Measurements from ENCODE around the gene TMEM181. TPM values are rescaled to one million over a fixed set of nuclear protein-coding genes. Genes with fewer than 3 reads are reported as not detected.

Gene TMEM181
- total RNA-seq, 2 experiments from 2014 or later = 10.1 to 10.5 TPM

DNA sequence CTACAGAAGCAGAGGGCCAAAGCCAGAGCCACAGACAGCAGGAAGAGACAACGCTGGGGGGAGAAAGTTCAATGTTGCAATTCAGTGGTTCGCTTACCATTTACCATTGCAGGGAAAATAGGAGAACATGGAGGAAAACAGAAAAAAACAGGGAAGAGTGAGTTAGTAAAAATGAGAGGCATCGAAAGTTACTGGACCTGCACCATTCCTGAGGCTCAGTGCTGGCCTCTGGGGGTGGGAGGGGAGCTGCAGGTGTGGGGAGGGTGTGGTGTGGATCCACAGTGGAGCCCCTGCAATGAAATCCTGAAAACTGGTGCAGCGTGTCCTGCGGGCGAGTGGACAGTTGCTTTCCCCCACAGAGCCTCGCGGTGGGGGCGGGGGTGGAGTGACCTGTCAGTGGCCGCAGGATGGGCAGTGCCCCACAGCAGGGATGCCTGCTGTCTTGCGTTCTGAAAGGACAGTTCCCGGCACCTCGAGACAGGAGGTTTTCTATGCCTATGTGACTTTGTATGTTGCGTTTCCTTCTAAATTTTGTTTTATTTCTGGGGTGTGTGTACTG is 5.7 kb downstream of the TMEM181 start:
- Mint-ChIP-seq H3K36me3 (peaks cover 40% of the 10 kb centered on the region), H3K4me3 (no peak overlapping the region), H3K4me1 (peaks cover 65% of the 10 kb centered on the region), H3K27ac (no peak overlapping the region), H3K9me3 (no peaks in the 10 kb centered on the region), H3K27me3 (no peaks in the 10 kb centered on the region)
- no peak for DNase-seq

DNA sequence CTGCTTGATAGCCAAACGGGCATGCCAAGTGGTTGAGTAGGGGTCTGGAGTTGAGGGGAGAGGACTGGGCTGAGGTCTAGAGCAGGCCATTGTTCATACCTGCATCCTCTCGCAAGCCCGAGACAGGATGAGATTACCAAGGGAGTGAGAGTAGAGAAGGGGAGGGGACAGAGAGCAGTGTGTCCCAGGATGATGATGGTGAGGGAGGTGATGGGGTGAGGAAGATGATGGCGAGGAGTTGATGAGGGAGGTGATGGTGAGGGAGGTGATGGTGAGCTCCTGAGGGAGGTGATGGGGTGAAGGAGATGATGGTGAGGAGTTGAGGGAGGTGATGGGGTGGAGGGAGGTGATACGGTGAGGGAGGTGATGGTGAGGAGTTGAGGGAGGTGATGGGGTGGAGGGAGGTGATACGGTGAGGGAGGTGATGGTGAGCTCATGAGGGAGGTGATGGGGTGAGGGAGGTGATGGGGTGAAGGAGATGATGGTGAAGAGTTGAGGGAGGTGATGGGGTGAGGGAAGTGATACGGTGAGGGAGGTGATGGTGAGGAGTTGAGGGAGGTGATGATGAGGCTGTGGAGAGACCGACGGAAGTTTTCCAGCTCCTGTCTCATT is 6.4 kb downstream of the TMEM181 start:
- no peak overlapping the region for H3K4me3 Mint-ChIP-seq
- H3K27me3 Mint-ChIP-seq = no peaks in the 10 kb centered on the region
- no peaks in the 10 kb centered on the region for H3K9me3 Mint-ChIP-seq
- peaks cover 58% of the 10 kb centered on the region for H3K4me1 Mint-ChIP-seq
- peaks cover 40% of the 10 kb centered on the region for H3K36me3 Mint-ChIP-seq
- H3K27ac Mint-ChIP-seq = peak overlapping the region; percentile 17
- DNase-seq = no peak

DNA sequence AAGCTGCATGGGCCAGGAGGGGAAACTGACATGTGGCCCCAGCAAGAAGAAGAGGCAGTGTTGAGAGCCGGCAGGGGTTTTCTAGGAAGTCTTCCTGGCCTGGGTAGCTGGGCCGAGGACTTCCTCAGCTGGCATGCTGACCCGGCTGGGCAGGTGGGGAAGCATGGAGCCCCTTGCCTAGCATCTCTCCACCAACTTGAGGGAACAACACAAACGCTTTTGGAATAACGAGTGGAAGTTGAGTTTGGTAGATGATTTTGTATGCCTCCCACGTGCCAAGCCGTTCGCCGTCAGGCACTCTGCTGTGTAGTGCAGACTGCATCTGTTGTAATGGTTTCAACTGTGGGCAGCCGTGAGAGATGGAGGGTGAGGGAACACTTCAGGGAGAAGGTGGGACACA is 7.3 kb downstream of the TMEM181 start:
- H3K4me3 Mint-ChIP-seq = no peak overlapping the region
- peak overlapping the region; percentile 67 for H3K27ac Mint-ChIP-seq
- no peaks in the 10 kb centered on the region for H3K27me3 Mint-ChIP-seq
- peaks cover 37% of the 10 kb centered on the region for H3K36me3 Mint-ChIP-seq
- H3K4me1 Mint-ChIP-seq = peaks cover 56% of the 10 kb centered on the region
- DNase-seq = no peak
- H3K9me3 Mint-ChIP-seq = no peaks in the 10 kb centered on the region

DNA sequence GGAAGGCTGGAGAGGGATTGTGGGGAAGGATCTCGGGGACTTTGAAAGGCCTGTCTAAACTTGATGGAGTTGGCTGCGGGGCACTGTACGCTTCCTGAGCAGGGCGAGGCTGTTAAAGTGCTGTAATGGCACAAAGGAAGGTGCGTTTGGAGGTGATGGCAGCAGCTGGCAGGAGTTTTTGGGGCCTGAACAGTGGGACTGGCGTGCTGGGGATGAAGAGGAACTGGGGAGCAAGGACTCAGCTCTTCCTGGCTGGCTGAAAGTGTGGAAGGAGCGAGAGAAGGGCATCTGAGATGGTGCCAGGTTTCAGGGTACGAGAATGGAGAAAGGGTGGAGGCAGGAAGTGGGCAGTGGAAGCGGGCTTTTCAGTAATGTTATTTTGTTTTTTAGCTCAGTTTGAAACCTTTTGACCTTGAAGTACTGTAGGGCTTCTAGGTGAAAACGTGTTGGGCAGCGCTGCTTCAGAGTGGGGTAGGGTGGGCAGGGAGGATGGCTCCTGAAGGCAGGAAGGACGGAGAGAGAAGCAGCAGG is 8.0 kb downstream of the TMEM181 start:
- Mint-ChIP-seq H3K27me3 (no peaks in the 10 kb centered on the region), H3K4me3 (peak overlapping the region; percentile 33), H3K4me1 (peaks cover 56% of the 10 kb centered on the region), H3K36me3 (peaks cover 38% of the 10 kb centered on the region), H3K9me3 (no peaks in the 10 kb centered on the region), H3K27ac (peak overlapping the region; percentile 67)
- DNase-seq = no peak

DNA sequence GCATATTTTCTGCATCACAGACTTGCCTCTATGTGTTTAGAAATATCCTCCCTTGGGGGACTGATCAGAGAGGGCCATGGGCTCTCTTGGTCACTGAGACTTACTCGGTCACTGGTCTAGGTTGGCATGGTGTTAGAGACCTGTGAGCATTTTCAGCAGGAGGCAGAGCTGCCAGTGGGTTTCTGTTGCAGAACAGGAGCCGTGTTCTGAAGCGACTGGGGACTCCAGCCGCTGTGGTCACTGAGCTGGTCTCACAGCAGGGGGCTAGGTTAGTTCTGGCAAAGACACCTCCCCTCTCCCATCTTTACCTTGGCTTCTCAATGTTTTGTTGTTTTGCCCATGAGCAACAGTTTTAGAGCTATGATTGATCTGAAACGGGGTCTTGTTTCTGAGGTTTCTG is 8.7 kb downstream of the TMEM181 start:
- no peaks in the 10 kb centered on the region for H3K9me3 Mint-ChIP-seq
- H3K27me3 Mint-ChIP-seq = no peaks in the 10 kb centered on the region
- peak overlapping the region; percentile 67 for H3K27ac Mint-ChIP-seq

DNA sequence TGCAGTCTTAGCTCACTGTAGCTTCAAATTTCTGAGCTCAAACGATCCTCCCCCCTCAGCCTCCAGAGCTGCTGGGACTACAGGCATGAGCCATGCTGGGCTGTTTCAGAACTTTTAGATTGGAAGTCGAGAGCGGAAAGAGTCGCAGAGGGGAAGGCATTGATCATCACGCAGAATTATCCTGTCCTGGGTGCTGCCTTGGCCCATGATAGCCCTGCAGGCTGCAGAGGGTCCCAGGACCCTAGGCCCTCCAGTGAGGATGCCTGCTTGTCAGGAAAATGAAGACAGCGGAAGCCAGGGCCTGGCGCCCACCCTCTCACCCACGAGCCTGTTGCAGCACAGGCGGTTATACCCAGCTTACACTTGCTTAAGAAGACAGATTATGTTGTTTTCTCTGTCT is 9.1 kb downstream of the TMEM181 start:
- H3K4me1 Mint-ChIP-seq = peaks cover 56% of the 10 kb centered on the region
- no peaks in the 10 kb centered on the region for H3K27me3 Mint-ChIP-seq
- H3K27ac Mint-ChIP-seq = peak overlapping the region; percentile 57
- DNase-seq = no peak
- H3K9me3 Mint-ChIP-seq = no peaks in the 10 kb centered on the region
- no peak overlapping the region for H3K4me3 Mint-ChIP-seq
- peaks cover 36% of the 10 kb centered on the region for H3K36me3 Mint-ChIP-seq

More for the DNA sequence above, 8.7 kb downstream of the TMEM181 start:
- peaks cover 40% of the 10 kb centered on the region for H3K36me3 Mint-ChIP-seq
- DNase-seq = no peak
- H3K4me3 Mint-ChIP-seq = no peak overlapping the region
- H3K4me1 Mint-ChIP-seq = peaks cover 57% of the 10 kb centered on the region

DNA sequence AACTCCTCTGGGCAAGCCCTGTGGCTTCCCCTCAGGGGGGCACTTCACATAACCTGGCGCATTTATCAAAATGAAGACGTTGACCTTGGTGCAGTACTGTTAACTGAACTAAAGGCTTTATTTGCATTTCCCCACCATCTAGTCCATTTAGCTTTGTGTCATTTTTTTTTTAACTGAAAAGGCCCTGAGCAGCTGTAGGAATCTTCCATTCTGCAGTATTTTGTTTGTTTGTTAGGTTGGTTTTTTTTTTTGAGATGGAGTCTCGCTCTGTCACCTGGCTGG is 10.7 kb downstream of the TMEM181 start:
- Mint-ChIP-seq H3K27ac (peak overlapping the region; percentile 26), H3K27me3 (no peaks in the 10 kb centered on the region), H3K36me3 (peaks cover 34% of the 10 kb centered on the region), H3K4me1 (peaks cover 49% of the 10 kb centered on the region), H3K9me3 (no peaks in the 10 kb centered on the region), H3K4me3 (no peak overlapping the region)
- DNase-seq = no peak

DNA sequence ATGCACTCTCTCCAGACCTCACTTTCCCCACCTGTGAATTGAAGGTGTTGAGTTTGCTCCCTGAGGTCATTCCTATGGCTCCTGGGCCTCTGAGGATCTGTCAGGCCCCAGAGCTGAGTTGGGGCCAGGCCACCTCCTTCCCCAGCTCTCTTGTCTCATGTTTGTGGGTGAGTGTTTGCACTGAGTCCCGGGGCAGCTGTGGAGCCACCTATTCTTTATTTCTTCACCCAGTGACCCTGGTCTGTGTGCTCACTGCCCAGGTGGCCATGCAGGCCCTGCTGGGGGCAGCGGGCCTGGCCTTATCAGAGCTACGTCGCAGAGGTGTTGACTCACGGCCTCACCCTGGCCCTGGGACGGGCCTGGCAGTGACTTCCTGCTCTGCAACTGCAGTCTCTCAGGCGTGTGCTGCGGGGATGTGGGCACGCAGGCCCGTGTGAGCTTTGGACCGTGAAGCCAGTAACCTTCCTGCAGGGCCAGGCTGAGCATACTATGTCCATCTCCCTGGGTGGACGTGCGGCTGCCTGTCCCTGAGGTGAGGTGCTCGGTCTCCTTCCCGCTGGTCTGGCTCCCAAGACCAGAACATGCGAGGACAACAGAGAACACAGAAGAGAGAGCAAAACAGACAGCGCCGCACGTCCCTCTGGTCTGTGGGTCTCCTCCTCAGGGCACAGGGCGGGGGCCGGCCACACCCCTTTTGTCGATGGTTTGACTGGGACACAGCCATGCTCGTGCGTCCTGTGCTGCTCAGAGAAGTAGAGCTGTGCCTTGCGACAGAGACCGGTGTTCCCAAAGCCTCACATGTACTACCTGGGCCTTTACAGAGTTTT is 12.1 kb downstream of the TMEM181 start:
- H3K4me3 Mint-ChIP-seq = no peak overlapping the region
- H3K4me1 Mint-ChIP-seq = peaks cover 39% of the 10 kb centered on the region
- no peaks in the 10 kb centered on the region for H3K9me3 Mint-ChIP-seq
- no peaks in the 10 kb centered on the region for H3K27me3 Mint-ChIP-seq
- no peak overlapping the region for H3K27ac Mint-ChIP-seq
- peaks cover 30% of the 10 kb centered on the region for H3K36me3 Mint-ChIP-seq
- no peak for DNase-seq

DNA sequence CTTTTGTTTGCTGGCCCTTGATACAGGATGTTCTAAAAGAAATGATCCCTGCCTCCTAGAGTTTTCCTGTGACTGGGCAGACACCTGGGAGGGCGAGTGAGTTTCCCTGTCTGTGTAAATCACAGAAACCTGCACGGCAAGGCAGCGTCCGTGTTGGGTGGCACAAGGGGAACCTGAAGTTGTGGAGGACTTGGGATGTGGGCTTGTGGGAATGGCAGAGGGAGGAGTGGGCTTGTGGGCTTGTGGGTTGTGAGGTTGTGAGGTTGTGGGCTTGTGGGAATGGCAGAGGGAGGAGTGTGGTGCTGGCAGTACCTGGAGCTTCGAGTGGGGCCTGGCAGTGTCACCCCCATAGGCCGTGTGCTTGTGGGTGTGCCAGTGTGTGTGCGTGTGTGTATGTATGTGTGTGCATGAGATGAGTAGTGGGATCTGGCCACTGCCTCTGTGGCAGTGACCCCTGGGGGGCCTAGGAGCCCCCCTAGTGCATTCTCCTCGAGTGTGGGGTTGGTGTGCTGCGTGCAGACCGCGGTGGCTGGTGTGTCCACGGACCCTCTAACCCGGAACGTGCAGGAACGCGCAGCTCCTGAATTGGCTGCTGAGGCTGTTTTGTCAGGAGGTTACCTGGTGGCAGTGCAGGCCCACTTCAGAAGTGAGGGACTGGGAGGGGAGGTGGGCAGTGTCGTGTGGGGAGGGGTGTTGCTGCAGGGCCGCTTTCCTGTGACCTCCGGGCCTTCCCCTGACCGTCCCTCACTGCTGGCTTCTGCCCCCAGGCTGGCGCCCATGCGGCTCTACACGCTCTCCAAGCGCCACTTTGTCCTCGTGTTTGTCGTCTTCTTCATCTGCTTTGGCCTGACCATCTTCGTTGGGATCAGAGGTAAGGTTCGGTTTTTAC is 13.0 kb downstream of the TMEM181 start:
- no peaks in the 10 kb centered on the region for H3K9me3 Mint-ChIP-seq
- H3K27ac Mint-ChIP-seq = no peak overlapping the region
- H3K4me3 Mint-ChIP-seq = no peak overlapping the region
- no peak for DNase-seq
- no peaks in the 10 kb centered on the region for H3K27me3 Mint-ChIP-seq
- peaks cover 35% of the 10 kb centered on the region for H3K4me1 Mint-ChIP-seq
- peaks cover 35% of the 10 kb centered on the region for H3K36me3 Mint-ChIP-seq

DNA sequence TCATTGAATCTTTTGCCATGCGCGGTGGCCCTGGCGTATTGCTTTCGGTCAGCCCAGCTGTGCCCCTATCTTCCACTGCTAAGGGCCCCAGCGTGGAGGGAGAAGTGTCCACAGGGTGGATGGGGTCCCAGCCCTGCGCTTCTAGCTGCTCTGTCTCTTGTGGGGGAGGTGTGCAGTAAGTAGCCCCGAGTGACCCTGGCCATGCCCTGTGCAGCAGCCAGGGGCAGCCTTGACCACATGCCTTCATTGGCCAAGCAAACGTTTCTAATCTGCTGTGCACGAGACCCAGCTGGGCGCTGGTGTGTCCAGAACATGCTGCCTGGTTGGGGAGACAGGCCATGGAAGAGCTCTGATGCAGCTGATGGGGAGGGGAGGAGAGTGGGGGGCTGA is 13.6 kb downstream of the TMEM181 start:
- no peak overlapping the region for H3K4me3 Mint-ChIP-seq
- no peaks in the 10 kb centered on the region for H3K27me3 Mint-ChIP-seq
- H3K27ac Mint-ChIP-seq = no peak overlapping the region
- no peak for DNase-seq
- peaks cover 29% of the 10 kb centered on the region for H3K4me1 Mint-ChIP-seq
- H3K36me3 Mint-ChIP-seq = peaks cover 35% of the 10 kb centered on the region
- no peaks in the 10 kb centered on the region for H3K9me3 Mint-ChIP-seq

DNA sequence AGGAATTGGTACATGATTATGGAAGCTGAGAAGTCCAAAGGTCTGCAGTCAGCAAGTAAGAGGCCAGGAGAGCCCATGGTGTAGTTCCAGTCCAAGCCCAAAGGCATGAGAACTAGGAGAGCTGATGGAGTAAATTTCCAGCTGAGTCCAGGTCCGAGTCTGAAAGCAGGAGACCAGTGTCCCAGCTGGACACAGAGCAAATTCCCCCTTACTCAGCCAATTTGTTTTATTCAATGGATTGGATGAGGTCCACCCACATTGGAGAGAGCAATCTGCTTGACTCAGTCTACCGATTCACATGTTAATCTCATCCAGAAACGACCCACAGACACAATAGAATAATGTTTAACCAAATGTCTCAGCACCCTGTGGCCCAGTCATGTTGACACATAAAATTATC is 14.9 kb downstream of the TMEM181 start:
- peaks cover 32% of the 10 kb centered on the region for H3K36me3 Mint-ChIP-seq
- no peak overlapping the region for H3K27ac Mint-ChIP-seq
- DNase-seq = no peak
- H3K4me3 Mint-ChIP-seq = no peak overlapping the region
- H3K9me3 Mint-ChIP-seq = no peaks in the 10 kb centered on the region
- peaks cover 22% of the 10 kb centered on the region for H3K4me1 Mint-ChIP-seq
- H3K27me3 Mint-ChIP-seq = no peaks in the 10 kb centered on the region

DNA sequence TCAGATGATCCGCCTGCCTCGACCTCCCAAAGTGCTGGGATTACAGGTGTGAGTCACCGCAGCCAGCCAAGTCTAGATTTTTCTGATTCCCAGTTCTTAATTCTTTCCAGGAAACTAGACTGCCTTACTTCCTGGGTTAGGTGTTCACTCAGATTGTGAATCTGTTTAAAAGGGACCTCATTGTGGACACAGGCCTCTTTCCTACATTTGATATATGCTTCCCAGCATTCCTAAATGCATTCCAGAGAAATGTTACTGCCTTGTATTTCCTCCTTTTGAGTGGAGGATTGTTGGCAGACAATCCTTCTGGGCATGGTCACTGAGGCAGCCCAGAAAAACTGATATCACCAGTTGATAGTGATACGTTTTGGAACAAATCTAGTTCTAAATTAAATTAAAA is 15.7 kb downstream of the TMEM181 start:
- H3K27ac Mint-ChIP-seq = no peak overlapping the region
- H3K36me3 Mint-ChIP-seq = peaks cover 28% of the 10 kb centered on the region
- no peak for DNase-seq
- H3K9me3 Mint-ChIP-seq = no peaks in the 10 kb centered on the region
- no peak overlapping the region for H3K4me3 Mint-ChIP-seq
- peaks cover 20% of the 10 kb centered on the region for H3K4me1 Mint-ChIP-seq
- H3K27me3 Mint-ChIP-seq = no peaks in the 10 kb centered on the region

DNA sequence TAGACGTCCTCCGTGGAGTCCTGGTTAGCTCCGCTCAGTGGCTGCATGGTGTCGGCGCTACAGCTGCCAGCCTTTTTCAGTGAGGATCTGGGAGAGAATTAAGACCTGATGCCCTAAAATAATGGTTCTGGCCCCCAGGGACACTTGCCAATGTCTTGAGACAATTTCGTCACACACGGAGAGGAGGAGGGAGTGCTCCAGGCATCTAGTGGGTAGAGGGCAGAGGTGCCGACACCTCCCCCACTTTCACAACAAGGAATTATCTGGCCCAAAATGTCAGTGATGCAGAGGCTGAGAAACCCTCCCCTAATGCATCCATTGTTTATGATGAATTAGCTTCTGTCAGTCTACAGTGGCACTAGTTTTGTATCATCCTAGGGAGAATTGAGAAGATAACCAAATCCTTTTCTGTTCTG is 24.4 kb downstream of the TMEM181 start:
- H3K4me1 Mint-ChIP-seq = no peaks in the 10 kb centered on the region
- H3K36me3 Mint-ChIP-seq = peaks cover 32% of the 10 kb centered on the region
- no peaks in the 10 kb centered on the region for H3K9me3 Mint-ChIP-seq
- H3K27me3 Mint-ChIP-seq = no peaks in the 10 kb centered on the region
- no peak for DNase-seq
- H3K4me3 Mint-ChIP-seq = no peak overlapping the region
- H3K27ac Mint-ChIP-seq = no peak overlapping the region

DNA sequence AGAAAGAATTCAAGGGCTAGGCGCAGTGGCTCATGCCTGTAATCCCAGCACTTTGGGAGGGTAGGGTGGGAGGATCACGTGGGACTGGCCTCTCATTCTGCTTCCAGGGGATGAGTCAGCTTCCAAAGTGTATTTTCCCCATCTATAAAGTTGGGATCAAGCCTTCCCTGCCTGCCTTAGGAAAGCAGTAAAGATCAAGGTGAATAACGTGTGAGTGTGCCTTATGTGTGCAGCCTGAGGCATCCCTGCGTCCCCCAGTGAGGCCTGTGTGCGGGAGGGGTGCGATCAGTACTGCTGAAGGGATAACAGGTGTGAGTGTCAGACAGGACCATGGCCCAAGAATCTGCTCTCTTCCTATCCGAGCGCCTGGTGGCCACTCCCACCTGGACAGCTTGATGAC is 26.8 kb downstream of the TMEM181 start:
- DNase-seq = no peak
- no peaks in the 10 kb centered on the region for H3K27me3 Mint-ChIP-seq
- no peaks in the 10 kb centered on the region for H3K9me3 Mint-ChIP-seq
- H3K27ac Mint-ChIP-seq = no peak overlapping the region
- no peak overlapping the region for H3K4me3 Mint-ChIP-seq
- peaks cover 40% of the 10 kb centered on the region for H3K36me3 Mint-ChIP-seq
- no peaks in the 10 kb centered on the region for H3K4me1 Mint-ChIP-seq

DNA sequence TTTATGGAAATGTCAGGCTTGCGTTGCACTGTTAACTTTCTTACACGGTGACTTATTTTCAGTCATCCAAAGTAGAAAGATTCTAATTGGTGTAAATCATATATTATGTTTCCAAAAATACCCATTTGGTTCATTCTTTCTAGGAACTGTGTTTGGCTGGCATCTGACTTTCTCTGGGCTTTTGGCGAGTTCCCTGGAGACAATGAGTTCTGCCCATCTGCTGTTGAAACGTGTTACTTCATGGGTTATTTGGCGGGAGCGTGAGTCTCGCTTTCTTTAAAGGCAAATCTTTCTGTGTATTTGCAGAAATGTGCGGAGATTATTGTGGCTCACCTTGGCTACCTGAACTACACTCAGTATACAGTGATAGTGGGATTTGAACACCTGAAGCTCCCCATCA is 29.5 kb downstream of the TMEM181 start:
- Mint-ChIP-seq H3K27ac (no peak overlapping the region), H3K4me1 (no peaks in the 10 kb centered on the region), H3K9me3 (no peaks in the 10 kb centered on the region), H3K4me3 (no peak overlapping the region), H3K36me3 (peaks cover 34% of the 10 kb centered on the region), H3K27me3 (no peaks in the 10 kb centered on the region)
- DNase-seq = no peak
